ENCODE results near the gene PPM1B.

DNA sequence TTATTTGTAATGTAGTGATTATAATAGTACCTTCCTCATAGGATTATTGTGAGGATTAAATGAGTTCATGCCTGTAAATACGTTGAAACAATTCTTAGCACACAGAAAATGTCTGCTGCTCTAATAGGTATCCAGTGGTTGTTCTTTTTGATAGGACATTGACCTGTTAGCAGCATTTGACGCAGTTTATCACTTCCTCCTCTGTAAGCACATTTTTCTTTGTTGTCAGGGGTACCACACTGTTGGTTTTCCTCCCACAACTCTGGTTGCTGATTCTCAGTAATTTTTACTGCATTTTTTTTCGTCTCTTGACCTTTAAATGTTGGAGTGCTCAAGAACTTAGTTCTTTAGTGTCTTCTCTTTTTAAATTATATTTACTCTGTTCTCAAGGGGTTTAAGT, 15.4 kb downstream of the PPM1B start:
- TF ChIP-seq, protein P1, sequence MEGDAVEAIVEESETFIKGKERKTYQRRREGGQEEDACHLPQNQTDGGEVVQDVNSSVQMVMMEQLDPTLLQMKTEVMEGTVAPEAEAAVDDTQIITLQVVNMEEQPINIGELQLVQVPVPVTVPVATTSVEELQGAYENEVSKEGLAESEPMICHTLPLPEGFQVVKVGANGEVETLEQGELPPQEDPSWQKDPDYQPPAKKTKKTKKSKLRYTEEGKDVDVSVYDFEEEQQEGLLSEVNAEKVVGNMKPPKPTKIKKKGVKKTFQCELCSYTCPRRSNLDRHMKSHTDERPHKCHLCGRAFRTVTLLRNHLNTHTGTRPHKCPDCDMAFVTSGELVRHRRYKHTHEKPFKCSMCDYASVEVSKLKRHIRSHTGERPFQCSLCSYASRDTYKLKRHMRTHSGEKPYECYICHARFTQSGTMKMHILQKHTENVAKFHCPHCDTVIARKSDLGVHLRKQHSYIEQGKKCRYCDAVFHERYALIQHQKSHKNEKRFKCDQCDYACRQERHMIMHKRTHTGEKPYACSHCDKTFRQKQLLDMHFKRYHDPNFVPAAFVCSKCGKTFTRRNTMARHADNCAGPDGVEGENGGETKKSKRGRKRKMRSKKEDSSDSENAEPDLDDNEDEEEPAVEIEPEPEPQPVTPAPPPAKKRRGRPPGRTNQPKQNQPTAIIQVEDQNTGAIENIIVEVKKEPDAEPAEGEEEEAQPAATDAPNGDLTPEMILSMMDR (IDR thresholded peaks at IDR 0.05): no peak
- TF ChIP-seq POLR2A (IDR thresholded peaks at IDR 0.05): no peak
